ENCODE data around the gene HSPB8.
A peak's percentile ranks its signal among the peaks of the same experiment; 100 is the strongest.
"Not testable (repeated sequence)": the region's sequence is repeated elsewhere in the genome, so short reads cannot be mapped to it uniquely, and the experiment has no call there.

HSPB8 gene

GRCh38 chr12:119216084-119216483 lies 37.4 kb downstream of the HSPB8 start:
- H3K4me3 ChIP-seq (replicated peaks; ENCODE audit: low read depth, low read length): no peak overlapping the region
- no peak for TF ChIP-seq CTCF (IDR thresholded peaks at IDR 0.05; ENCODE audit: low read length, missing control alignments)
- no peak for DNase-seq (ENCODE audit: low read depth)

- DNase-seq (ENCODE audit: low read depth); H3K4me3 ChIP-seq (replicated peaks; ENCODE audit: low read depth, low read length): not testable (repeated sequence)
Observed at GRCh38 chr12:119218875-119219274, 40.1 kb downstream of the HSPB8 start.

- no peak overlapping the region for H3K4me3 ChIP-seq (replicated peaks; ENCODE audit: low read depth, low read length)
- DNase-seq (ENCODE audit: low read depth): no peak
- no peak for TF ChIP-seq CTCF (IDR thresholded peaks at IDR 0.05; ENCODE audit: low read length, missing control alignments)
Observed at GRCh38 chr12:119222222-119222951, 43.7 kb downstream of the HSPB8 start.

GRCh38 chr12:119225454-119225853 lies 46.7 kb downstream of the HSPB8 start:
- no peak for DNase-seq (ENCODE audit: low read depth)
- no peak overlapping the region for H3K4me3 ChIP-seq (replicated peaks; ENCODE audit: low read depth, low read length)
- no peak for TF ChIP-seq CTCF (IDR thresholded peaks at IDR 0.05; ENCODE audit: low read length, missing control alignments)

GRCh38 chr12:119227292-119227691 lies 48.6 kb downstream of the HSPB8 start:
- TF ChIP-seq CTCF (IDR thresholded peaks at IDR 0.05; ENCODE audit: low read length, missing control alignments): no peak
- H3K4me3 ChIP-seq (replicated peaks; ENCODE audit: low read depth, low read length): no peak overlapping the region
- no peak for DNase-seq (ENCODE audit: low read depth)

- no peak for DNase-seq (ENCODE audit: low read depth)
- H3K4me3 ChIP-seq (replicated peaks; ENCODE audit: low read depth, low read length): no peak overlapping the region
- no peak for TF ChIP-seq CTCF (IDR thresholded peaks at IDR 0.05; ENCODE audit: low read length, missing control alignments)
Observed at GRCh38 chr12:119229205-119229604, 50.5 kb downstream of the HSPB8 start.

GRCh38 chr12:119229837-119230236 lies 51.1 kb downstream of the HSPB8 start:
- peak overlapping the region; percentile 25 for H3K4me3 ChIP-seq (replicated peaks; ENCODE audit: low read depth, low read length)
- no peak for TF ChIP-seq CTCF (IDR thresholded peaks at IDR 0.05; ENCODE audit: low read length, missing control alignments)
- DNase-seq (ENCODE audit: low read depth): peak; percentile 57

Measured in fibroblast of pulmonary artery (primary cell).